ENCODE data around the gene KREMEN1.

DNA sequence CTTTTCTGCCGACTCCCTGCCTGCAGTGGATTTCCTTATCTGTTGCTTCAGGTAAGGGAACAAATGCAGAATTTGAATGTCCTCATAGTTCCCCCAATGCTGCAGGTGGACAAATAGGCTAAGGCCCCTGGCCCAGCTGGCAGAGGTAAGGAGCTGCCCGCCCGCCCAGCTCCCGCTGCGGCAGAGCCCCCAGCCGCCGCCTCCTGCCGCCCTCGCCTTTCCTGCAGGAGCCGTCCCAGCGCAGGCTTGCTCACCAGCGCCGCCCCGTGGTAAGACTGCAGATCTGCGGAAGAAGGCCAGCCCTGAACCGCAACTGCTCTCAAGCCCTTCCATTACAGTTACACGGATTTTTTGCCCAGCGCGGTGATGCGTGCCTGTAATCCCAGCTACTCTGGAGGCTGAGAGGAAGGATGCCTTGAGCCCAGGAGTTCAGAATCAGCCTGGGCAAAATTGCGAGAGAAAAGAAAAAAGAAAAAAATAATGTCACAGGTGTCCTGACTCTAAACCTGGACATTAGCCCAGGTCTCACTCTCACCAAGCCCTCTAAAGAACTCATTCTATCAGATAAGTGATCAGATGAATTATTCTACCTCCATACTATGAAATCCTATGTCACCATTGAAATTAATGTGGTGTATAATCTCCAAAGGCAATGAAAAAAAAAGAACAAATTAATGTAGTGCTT lies 81.7 kb downstream of the KREMEN1 start:
- TF ChIP-seq, protein P1, sequence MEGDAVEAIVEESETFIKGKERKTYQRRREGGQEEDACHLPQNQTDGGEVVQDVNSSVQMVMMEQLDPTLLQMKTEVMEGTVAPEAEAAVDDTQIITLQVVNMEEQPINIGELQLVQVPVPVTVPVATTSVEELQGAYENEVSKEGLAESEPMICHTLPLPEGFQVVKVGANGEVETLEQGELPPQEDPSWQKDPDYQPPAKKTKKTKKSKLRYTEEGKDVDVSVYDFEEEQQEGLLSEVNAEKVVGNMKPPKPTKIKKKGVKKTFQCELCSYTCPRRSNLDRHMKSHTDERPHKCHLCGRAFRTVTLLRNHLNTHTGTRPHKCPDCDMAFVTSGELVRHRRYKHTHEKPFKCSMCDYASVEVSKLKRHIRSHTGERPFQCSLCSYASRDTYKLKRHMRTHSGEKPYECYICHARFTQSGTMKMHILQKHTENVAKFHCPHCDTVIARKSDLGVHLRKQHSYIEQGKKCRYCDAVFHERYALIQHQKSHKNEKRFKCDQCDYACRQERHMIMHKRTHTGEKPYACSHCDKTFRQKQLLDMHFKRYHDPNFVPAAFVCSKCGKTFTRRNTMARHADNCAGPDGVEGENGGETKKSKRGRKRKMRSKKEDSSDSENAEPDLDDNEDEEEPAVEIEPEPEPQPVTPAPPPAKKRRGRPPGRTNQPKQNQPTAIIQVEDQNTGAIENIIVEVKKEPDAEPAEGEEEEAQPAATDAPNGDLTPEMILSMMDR (IDR thresholded peaks at IDR 0.05; ENCODE audit: insufficient read depth, low read length), result peak; percentile 62
- TF ChIP-seq SPI1 (IDR thresholded peaks at IDR 0.05; ENCODE audit: borderline replicate concordance, low read depth), result no peak
- no peak for TF ChIP-seq POLR2AphosphoS5 (IDR thresholded peaks at IDR 0.05; ENCODE audit: low read depth)
- TF ChIP-seq GABPA (IDR thresholded peaks at IDR 0.05; ENCODE audit: low read depth), result no peak

All from HL-60 (cell line).